GM21576 (cell line): ENCODE measurements around the gene CCSER2.

ENCODE experiments used
- ATAC-seq: cut with Tn5 transposase; IDR thresholded peaks from one replicate; pipeline ENCODE4 v1.9.1; 2021; ENCODE audit warnings: mild to moderate bottlenecking, moderate library complexity; ENCODE audit not compliant: unreplicated experiment

Gene CCSER2

GRCh38 chr10:84542522-84543490, 214.4 kb downstream of the CCSER2 start:
- ATAC-seq, result no peak

GRCh38 chr10:84543948-84544347, 215.6 kb downstream of the CCSER2 start:
- no peak for ATAC-seq

DNA sequence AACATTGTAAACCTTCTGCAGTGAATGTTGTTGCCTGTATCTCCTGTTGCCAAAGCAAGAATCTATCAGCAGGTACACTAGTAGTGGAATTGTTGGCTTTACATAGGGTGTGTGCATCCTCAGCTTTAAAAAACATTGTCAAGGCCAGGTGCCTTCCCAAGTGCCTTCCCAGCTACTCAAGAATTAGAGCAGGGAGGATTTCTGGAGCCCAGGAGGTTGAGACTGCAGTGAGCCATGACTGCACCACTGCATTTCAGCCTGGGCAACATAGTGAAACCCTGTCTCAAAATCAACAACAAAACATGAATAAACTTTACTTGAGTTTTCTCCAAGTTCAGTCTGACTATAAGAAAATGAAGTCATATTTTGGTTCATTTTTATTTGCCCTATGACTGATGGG, 217.3 kb downstream of the CCSER2 start:
- ATAC-seq, result no peak

DNA sequence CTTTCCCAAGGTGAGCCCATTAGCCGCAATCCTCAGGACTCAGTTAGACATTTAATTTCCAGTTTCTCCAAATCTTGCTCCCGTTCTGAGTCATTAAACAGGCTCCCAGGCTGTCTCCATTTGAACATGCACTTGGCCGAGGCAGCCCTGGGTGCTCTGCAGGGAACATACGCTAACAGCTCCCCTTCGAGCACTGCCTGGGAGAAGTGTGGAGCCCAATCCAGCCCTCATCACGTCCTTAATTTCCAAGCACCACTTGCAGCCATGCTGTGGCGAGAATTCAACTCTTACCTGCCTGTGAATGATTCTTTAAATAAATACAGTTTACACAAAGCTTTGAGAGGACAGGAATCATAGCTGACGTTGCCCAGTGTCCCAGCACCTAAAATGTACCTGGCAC, 218.2 kb downstream of the CCSER2 start:
- ATAC-seq, result no peak

GRCh38 chr10:84547616-84548015, 219.2 kb downstream of the CCSER2 start:
- ATAC-seq, result no peak

DNA sequence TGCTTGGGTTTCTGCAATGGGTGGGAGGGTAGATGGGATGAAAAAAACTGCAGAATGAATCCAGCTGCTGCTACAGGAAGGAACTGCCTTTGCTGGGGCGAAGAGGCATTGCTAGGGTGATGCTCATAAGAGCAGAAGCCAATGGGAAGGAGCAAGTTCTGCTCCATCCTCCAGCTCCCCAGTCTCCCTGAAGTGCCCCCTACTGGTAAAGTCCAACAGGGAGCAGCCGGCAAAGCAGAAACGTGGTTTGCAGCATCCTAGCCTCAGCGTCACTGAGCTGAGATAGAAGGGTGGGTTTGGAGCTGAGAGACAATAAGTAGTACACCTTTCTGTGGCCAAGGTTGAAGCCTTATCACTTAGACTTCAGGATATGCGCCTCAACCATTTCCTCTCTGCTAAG, 220.5 kb downstream of the CCSER2 start:
- ATAC-seq, result no peak

DNA sequence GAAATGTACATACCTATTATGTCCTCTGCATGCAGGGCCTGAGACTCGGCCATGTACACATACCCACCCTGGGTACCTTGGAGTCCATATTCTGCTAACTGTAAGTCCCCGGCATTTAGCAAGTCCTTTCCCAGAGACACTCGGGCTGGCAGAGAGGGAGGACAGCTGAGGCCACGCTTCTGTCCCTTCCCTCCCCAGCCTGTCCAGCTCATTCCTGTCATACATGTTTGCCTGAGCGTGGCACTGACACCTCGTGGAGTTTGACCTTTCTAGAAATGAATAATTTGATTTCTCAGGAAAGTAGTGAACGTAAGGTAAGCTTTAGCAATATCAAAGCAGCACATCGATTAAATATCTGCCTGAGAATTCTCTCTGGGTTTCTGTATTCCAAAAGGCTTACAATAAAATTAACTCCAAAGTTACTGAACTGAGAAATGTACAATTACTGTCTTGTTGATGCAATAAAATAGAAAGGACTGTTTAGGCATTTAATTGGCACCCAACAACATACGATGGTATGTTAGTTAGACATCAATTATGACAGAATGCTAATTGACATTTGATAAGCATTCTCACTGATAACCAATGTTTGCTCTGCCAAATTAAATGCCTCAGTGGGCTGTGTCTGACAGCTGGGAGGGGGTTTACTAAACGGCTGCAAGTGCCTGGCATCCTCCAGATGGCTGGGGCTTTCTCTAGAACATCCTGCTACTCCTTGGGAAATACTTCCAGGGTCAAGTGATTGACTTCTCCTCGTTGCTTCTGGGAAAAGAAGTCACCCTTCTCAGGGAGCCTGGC, 221.2 kb downstream of the CCSER2 start:
- ATAC-seq, result no peak

DNA sequence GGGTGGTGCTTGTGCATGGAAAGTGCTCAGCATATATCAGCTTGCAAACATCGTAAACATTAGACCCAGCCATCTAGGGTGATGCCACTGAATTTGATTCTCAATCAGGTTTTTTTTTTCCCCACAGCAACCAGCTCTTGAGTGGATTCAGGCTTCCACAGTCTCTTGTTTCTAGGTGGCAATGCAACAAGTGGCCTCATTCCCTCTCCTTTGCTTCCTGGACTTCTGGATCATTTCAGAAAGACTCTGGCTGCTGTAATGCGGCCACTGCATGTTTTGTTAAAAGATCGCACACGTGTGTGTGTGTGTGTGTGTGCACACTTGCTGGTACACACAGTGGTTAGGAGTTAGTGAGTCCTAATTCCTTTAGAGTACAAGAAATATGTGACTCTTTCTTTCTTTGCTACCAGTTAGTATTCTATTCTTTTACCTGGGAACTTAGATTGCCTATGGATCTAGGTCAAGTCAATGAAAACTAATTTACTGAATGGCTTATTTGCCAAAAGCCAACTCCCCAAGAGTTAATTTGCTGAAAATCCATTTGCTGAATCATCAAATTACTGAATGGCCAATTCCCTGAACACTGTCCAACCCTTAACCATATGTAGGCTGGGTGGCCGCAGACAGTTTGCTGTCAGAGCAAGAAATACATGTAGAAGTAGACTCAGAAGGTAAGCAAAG, 222.5 kb downstream of the CCSER2 start:
- ATAC-seq, result no peak

GRCh38 chr10:84551437-84552120, 223.2 kb downstream of the CCSER2 start:
- ATAC-seq, result no peak

DNA sequence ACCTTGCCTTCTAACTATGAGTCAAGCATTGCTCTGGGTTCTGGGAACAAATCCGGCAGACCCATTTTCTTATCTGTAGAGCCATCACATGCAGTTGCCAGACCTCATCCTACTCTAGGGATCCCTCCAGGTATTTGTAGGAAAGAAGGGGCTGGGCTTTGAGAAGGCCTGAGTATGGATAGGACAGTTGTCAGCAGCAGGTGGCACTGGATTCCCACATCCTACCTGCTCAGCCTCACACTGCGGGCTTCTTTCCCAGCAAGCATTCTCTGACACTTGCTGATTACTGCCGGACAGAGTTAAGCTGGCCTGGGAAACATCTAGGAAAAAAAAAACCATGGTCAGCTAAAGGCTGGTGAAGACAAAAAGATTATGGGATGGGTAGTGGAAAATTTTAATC, 224.1 kb downstream of the CCSER2 start:
- ATAC-seq, result no peak

- no peak for ATAC-seq
These were observed 234.2 kb downstream of the CCSER2 start for GRCh38 chr10:84562592-84562991.

DNA sequence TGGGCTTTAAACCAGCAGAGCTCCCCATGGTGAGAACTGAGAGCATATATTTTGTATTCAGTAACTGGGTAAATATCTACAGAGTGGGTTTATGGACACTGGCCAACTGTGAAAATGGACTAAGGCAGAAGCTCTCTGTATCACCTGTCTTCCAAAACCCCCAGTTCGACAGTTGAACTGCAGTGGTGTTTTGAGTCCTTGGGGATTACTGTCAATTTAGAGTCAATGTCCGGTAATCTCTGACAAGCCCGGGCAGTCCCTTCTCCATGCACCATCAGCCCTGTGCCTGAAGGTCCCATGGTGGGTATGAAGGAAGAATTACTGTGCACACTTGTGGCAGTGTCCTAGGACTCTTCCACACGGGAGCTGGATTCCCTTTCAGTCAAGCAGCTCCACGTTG, 235.0 kb downstream of the CCSER2 start:
- ATAC-seq, result peak; percentile 59

GRCh38 chr10:84563868-84564267, 235.5 kb downstream of the CCSER2 start:
- ATAC-seq, result peak; percentile 53

DNA sequence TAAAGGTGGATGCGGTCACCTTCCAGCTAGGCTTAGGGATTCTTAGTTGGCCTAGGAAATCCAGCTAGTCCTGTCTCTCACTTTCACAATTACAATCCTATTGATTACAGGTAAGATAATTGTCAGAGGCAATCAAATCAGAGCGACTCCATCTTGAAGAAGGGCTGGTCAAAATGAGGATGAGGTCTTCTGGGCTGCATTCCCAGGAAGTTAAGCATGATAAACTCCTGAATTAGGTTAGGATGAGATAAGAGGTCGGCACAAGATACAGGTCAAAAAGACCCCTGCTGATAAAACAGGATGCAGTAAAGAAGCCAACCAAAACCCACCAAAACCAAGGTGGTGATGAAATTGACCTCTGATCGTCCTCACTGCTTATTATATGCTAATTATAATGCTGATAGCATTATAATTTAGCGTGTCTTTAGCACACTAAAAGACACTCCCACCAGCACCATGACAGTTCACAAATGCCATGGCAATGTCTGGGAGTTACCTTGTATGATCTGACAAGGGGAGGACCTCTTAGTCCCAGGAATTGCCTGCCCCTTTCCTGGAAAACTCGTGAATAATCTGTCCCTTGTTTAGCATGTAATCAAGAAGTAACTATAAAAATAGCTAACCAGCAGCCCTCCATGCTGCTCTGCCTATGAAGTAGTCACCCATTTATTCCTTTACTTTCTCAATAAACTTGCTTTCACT, 237.6 kb downstream of the CCSER2 start:
- no peak for ATAC-seq

DNA sequence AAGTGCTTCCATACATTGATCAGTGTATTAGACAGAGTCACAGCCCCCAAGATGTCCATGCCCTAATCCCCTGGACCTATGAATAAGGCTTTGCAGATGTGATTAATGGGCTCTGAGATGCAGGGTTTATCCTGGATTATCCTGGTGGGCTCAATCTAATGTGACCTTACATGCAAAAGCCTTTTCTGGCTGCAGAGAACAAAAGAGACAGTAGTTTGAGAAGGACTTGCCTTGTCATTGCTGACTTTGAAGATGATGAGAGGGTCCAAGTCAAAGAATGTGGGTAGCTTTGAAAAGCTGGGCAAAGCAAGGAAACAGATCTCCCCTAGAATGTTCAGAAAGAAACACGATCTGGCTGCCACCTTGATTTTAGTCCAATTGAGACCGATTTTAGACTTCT, 238.7 kb downstream of the CCSER2 start:
- ATAC-seq, result no peak
